ENCODE data around the gene PILRA. TPM values are rescaled to one million over a fixed set of nuclear protein-coding genes. Genes with fewer than 3 reads are reported as not detected.

Gene PILRA
- total and polyA plus RNA-seq, 2 of the 13 experiments (the other 11 are each of a cell fraction or from before 2014, with no cell fraction given) = 0.13 to 1.3 TPM

DNA sequence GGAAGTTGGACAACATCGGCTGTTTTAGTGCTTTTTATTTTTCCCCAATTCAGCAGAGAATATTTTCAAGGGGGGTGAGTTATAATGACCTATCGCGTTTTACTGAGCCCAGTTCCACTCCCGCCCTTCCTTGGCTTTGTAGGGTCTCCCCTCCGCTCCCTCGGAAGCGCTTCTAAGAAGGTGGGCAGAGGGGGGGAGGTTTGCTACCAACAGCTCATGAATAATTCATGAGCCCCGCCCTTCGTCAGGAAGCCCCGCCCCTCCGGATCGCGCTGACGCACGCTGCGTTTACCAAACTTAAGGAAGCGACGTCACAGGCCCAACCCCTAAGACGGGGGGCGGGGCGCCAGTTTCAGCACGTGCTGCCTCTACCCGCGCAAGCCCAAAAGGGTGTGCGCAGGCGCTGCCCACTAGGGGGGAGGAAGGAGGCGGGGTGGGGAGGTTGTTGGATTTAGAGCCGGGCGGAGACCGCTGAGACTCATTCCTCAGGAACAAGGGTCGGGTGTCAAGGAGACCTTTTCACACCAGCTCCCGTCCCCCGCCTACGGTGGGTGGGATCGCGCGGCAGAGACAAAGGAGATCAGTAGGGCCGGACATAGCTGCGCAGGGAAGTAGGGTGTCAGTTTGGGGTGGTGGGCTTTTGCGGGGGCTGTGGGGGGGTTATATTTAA, 55.8 kb downstream of the PILRA start (continued):
- TF ChIP-seq ZNF138 (CRISPR knock-in tag; IDR thresholded peaks at IDR 0.05; ENCODE audit: low read depth) = no peak; the same call in 1 of the 2 replicates
- TF ChIP-seq, protein P1, sequence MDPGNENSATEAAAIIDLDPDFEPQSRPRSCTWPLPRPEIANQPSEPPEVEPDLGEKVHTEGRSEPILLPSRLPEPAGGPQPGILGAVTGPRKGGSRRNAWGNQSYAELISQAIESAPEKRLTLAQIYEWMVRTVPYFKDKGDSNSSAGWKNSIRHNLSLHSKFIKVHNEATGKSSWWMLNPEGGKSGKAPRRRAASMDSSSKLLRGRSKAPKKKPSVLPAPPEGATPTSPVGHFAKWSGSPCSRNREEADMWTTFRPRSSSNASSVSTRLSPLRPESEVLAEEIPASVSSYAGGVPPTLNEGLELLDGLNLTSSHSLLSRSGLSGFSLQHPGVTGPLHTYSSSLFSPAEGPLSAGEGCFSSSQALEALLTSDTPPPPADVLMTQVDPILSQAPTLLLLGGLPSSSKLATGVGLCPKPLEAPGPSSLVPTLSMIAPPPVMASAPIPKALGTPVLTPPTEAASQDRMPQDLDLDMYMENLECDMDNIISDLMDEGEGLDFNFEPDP (CRISPR knock-in tag; conservative IDR thresholded peaks at IDR 0.05) = no peak
- TF ChIP-seq, protein P2, sequence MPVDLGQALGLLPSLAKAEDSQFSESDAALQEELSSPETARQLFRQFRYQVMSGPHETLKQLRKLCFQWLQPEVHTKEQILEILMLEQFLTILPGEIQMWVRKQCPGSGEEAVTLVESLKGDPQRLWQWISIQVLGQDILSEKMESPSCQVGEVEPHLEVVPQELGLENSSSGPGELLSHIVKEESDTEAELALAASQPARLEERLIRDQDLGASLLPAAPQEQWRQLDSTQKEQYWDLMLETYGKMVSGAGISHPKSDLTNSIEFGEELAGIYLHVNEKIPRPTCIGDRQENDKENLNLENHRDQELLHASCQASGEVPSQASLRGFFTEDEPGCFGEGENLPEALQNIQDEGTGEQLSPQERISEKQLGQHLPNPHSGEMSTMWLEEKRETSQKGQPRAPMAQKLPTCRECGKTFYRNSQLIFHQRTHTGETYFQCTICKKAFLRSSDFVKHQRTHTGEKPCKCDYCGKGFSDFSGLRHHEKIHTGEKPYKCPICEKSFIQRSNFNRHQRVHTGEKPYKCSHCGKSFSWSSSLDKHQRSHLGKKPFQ (CRISPR knock-in tag; IDR thresholded peaks at IDR 0.05; ENCODE audit: insufficient replicate concordance) = no peak
- no peak for TF ChIP-seq ZNF253 (CRISPR knock-in tag; IDR thresholded peaks at IDR 0.05; ENCODE audit: borderline replicate concordance)
- TF ChIP-seq IKZF4 (CRISPR knock-in tag; IDR thresholded peaks at IDR 0.05; ENCODE audit: borderline replicate concordance, low read depth, not compliant biosample characterization) = no peak
- TF ChIP-seq, protein P3, sequence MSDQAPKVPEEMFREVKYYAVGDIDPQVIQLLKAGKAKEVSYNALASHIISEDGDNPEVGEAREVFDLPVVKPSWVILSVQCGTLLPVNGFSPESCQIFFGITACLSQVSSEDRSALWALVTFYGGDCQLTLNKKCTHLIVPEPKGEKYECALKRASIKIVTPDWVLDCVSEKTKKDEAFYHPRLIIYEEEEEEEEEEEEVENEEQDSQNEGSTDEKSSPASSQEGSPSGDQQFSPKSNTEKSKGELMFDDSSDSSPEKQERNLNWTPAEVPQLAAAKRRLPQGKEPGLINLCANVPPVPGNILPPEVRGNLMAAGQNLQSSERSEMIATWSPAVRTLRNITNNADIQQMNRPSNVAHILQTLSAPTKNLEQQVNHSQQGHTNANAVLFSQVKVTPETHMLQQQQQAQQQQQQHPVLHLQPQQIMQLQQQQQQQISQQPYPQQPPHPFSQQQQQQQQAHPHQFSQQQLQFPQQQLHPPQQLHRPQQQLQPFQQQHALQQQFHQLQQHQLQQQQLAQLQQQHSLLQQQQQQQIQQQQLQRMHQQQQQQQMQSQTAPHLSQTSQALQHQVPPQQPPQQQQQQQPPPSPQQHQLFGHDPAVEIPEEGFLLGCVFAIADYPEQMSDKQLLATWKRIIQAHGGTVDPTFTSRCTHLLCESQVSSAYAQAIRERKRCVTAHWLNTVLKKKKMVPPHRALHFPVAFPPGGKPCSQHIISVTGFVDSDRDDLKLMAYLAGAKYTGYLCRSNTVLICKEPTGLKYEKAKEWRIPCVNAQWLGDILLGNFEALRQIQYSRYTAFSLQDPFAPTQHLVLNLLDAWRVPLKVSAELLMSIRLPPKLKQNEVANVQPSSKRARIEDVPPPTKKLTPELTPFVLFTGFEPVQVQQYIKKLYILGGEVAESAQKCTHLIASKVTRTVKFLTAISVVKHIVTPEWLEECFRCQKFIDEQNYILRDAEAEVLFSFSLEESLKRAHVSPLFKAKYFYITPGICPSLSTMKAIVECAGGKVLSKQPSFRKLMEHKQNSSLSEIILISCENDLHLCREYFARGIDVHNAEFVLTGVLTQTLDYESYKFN (CRISPR knock-in tag; conservative IDR thresholded peaks at IDR 0.05) = peak; percentile 59; the same call in 1 of the 2 replicates
- peak; percentile 88 for TF ChIP-seq POLR2AphosphoS2 (IDR thresholded peaks at IDR 0.05; ENCODE audit: low read depth, low read length)
- TF ChIP-seq ZFP36 (IDR thresholded peaks at IDR 0.05; ENCODE audit: borderline replicate concordance, low read depth, low read length, partially characterized antibody) = no peak
- TF ChIP-seq NFYB (CRISPR knock-in tag; IDR thresholded peaks at IDR 0.05) = no peak; the same call in 1 of the 2 replicates
- TF ChIP-seq, protein P4, sequence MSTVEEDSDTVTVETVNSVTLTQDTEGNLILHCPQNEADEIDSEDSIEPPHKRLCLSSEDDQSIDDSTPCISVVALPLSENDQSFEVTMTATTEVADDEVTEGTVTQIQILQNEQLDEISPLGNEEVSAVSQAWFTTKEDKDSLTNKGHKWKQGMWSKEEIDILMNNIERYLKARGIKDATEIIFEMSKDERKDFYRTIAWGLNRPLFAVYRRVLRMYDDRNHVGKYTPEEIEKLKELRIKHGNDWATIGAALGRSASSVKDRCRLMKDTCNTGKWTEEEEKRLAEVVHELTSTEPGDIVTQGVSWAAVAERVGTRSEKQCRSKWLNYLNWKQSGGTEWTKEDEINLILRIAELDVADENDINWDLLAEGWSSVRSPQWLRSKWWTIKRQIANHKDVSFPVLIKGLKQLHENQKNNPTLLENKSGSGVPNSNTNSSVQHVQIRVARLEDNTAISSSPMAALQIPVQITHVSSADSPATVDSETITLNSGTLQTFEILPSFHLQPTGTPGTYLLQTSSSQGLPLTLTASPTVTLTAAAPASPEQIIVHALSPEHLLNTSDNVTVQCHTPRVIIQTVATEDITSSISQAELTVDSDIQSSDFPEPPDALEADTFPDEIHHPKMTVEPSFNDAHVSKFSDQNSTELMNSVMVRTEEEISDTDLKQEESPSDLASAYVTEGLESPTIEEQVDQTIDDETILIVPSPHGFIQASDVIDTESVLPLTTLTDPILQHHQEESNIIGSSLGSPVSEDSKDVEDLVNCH (CRISPR knock-in tag; IDR thresholded peaks at IDR 0.05) = no peak
- TF ChIP-seq, protein P5, sequence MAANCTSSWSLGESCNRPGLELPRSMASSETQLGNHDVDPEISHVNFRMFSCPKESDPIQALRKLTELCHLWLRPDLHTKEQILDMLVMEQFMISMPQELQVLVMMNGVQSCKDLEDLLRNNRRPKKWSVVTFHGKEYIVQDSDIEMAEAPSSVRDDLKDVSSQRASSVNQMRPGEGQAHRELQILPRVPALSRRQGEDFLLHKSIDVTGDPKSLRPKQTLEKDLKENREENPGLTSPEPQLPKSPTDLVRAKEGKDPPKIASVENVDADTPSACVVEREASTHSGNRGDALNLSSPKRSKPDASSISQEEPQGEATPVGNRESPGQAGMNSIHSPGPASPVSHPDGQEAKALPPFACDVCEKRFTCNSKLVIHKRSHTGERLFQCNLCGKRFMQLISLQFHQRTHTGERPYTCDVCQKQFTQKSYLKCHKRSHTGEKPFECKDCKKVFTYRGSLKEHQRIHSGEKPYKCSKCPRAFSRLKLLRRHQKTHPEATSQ (CRISPR knock-in tag; IDR thresholded peaks at IDR 0.05; ENCODE audit: borderline replicate concordance) = no peak
- TF ChIP-seq EED (CRISPR knock-in tag; IDR thresholded peaks at IDR 0.05) = no peak
- no peak for TF ChIP-seq TSC22D2 (CRISPR knock-in tag; IDR thresholded peaks at IDR 0.05; ENCODE audit: borderline replicate concordance)
- no peak for TF ChIP-seq ZNF670 (CRISPR knock-in tag; IDR thresholded peaks at IDR 0.05; ENCODE audit: borderline replicate concordance)

All from HepG2 (cell line).